Activated T-cell treated with anti-CD3 and anti-CD28 coated beads, Interleukin-2, amount 50 U/mL, for 1 hour (primary cell): ENCODE data around the gene HSPA1A.
A peak's percentile ranks its signal among the peaks of the same experiment; 100 is the strongest.
"Not testable (repeated sequence)": the region's sequence is repeated elsewhere in the genome, so short reads cannot be mapped to it uniquely, and the experiment has no call there.

Source experiments
- DNase-seq: peaks from one replicate; pipeline ENCODE4 v3.0.0-alpha.2; 2020

HSPA1A gene

GRCh38 chr6:31813465-31813849, 1.9 kb upstream of the HSPA1A start:
- no peak for DNase-seq

GRCh38 chr6:31814677-31815024, 692 bp upstream of the HSPA1A start:
- DNase-seq: peak; percentile 61

DNA sequence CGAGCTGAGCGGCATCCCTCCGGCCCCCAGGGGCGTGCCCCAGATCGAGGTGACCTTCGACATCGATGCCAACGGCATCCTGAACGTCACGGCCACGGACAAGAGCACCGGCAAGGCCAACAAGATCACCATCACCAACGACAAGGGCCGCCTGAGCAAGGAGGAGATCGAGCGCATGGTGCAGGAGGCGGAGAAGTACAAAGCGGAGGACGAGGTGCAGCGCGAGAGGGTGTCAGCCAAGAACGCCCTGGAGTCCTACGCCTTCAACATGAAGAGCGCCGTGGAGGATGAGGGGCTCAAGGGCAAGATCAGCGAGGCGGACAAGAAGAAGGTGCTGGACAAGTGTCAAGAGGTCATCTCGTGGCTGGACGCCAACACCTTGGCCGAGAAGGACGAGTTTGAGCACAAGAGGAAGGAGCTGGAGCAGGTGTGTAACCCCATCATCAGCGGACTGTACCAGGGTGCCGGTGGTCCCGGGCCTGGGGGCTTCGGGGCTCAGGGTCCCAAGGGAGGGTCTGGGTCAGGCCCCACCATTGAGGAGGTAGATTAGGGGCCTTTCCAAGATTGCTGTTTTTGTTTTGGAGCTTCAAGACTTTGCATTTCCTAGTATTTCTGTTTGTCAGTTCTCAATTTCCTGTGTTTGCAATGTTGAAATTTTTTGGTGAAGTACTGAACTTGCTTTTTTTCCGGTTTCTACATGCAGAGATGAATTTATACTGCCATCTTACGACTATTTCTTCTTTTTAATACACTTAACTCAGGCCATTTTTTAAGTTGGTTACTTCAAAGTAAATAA, 2.0 kb downstream of the HSPA1A start:
- DNase-seq: peak; percentile 55

DNA sequence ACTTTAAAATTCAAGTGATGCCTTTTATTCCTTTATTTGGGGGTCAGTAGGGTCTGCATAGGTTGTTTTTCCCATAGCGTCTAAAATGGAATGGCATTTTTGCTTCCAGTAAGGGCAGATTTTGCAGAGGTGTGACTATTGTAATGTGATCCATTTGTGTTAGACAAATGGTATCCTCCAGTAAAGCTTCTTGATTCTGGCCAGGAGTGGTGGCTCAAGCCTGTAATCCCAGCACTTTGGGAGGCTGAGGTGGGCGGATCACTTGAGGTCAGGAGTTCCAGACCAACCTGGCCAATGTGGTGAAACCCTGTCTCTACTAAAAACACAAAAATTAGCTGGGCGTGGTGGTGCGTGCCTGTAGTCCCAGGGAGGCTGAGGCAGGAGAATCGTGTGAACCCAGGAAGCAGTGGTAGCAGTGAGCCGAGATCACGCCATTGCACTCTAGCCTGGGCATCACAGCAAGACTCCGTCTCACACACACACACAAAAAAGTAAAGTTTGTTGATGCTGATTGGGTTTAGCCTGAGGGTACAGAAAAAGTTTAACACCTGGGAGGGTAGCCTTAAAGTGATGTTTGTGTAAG, 2.7 kb downstream of the HSPA1A start:
- DNase-seq: not testable (repeated sequence)

DNA sequence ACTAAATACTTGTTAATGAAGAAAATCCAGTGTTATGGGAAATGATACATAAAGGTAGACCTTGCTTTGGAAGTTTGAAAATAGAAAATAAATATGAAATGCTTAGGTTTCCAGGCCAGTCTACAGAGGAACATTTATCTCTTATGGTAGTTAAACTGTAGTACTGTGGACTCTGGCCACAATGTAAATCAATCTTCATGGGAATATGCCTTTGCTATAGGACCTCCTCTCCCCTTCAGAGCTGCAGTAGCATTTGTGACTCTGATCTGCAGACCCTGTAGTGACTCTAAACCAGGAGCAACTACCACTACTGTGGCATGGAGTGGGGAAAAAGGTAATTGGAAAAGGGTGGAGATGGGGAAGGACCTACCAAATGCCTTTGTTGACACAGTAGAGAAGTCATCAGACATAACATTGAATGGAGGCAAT, 4.5 kb downstream of the HSPA1A start:
- DNase-seq: no peak

DNA sequence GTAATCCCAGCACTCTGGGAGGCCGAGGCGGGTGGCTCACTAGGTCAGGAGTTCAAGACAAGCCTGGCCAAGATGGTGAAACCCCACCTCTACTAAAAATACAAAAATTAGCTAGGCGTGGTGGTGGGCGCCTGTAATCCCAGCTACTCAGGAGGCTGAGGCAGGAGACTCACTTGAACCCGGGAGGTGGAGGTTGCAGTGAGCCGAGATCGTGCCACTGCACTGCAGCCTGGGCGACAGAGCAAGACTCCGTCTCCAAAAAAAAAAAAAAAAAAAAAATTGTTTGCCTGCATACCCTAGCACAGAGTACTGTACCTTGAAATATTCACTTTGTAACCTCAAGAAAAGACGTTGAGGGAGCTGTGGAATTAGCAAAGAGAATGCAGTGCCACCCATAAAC, 5.1 kb downstream of the HSPA1A start:
- DNase-seq: not testable (repeated sequence)

- DNase-seq: peak; percentile 58
Measured at GRCh38 chr6:31821301-31822035, 6.1 kb downstream of the HSPA1A start.

DNA sequence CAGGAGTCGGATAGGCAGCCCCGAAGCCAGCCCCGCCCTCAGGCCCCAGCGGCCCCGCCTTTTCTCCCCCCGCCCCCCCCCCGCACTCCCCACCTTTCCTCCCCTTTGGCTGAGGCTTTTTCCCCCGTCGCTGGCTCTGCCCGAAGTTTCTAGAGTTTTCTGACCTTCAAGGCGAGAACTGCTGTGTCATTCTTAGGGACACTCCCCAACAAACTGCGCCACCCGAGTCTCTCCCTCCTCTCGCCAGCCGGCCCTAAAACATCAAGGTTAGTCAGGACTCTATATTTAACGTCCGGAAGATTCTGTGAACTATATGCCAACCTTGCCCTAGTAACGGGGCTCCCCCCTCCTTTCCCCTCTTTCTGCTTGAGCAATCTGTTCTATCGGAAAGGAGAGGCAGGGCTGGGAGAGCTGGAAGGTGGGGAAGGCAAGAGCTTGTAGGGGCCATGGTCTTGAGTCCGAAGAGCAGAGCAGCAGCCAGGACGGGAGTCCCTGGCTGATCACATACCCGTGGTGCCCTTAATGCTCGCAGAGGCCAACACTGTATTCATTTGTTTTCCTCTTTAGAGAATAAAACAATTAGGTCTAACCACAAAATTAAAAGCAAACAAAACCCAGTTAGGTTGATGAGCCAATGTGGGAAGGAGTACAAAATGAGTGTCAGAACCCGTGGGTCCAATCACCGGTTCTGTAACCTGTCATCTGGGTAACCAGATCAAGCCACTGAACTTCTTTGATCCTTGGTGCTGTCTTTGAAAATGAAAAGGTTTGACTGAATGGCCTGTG, 6.9 kb downstream of the HSPA1A start:
- peak; percentile 67 for DNase-seq

- not testable (repeated sequence) for DNase-seq
Measured at GRCh38 chr6:31823592-31824196, 8.4 kb downstream of the HSPA1A start.

- no peak for DNase-seq
Measured at GRCh38 chr6:31825553-31825952, 10.2 kb downstream of the HSPA1A start.

DNA sequence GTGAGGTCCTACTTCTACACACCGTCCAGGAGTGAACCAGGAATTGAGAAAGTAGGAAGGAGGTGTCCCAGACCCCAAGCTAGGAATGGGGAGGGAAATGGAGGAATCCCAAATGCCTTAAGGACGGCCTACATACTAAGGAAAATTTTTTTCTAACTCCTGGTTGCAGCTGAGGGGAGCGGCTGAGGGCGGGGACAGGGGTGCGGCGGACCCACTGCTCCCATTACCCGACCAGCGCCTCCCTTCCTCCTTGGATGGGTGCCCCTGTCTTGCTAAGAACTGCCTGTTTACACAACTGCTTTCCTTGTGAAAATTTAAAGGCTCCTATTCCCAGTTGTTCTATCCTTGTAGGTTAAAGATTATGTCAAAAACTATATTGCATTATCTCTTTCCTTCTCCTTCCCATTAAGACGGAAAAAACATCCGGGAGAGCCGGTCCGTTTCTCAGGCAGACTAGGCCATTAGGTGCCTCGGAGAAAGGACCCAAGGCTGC, 11.5 kb downstream of the HSPA1A start:
- peak; percentile 42 for DNase-seq

DNA sequence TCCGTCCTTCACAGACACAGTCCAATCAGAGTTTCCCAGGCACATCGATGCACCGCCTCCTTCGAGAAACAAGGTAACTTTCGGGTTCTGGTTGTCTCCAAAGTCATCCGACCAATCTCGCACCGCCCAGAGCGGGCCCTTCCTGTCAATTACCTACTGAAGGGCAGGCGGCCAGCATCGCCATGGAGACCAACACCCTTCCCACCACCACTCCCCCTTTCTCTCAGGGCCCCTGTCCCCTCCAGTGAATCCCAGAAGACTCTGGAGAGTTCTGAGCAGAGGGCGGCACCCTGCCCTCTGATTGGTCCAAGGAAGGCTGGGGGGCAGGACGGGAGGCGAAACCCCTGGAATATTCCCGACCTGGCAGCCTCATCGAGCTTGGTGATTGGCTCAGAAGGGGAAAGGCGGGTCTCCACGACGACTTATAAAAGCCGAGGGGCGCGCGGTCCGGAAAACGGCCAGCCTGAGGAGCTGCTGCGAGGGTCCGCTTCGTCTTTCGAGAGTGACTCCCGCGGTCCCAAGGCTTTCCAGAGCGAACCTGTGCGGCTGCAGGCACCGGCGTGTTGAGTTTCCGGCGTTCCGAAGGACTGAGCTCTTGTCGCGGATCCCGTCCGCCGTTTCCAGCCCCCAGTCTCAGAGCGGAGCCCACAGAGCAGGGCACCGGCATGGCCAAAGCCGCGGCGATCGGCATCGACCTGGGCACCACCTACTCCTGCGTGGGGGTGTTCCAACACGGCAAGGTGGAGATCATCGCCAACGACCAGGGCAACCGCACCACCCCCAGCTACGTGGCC, 12.1 kb downstream of the HSPA1A start, which contains the start of gene HSPA1B:
HSPA1B (plus strand) TSS at position 453 of the 794 bp plus-strand sequence; CDS start at position 666, 213 bp downstream.
- peak; percentile 82 for DNase-seq

GRCh38 chr6:31829633-31830283, 14.4 kb downstream of the HSPA1A start:
- no peak for DNase-seq

GRCh38 chr6:31830886-31831335, 15.6 kb downstream of the HSPA1A start:
- no peak for DNase-seq

DNA sequence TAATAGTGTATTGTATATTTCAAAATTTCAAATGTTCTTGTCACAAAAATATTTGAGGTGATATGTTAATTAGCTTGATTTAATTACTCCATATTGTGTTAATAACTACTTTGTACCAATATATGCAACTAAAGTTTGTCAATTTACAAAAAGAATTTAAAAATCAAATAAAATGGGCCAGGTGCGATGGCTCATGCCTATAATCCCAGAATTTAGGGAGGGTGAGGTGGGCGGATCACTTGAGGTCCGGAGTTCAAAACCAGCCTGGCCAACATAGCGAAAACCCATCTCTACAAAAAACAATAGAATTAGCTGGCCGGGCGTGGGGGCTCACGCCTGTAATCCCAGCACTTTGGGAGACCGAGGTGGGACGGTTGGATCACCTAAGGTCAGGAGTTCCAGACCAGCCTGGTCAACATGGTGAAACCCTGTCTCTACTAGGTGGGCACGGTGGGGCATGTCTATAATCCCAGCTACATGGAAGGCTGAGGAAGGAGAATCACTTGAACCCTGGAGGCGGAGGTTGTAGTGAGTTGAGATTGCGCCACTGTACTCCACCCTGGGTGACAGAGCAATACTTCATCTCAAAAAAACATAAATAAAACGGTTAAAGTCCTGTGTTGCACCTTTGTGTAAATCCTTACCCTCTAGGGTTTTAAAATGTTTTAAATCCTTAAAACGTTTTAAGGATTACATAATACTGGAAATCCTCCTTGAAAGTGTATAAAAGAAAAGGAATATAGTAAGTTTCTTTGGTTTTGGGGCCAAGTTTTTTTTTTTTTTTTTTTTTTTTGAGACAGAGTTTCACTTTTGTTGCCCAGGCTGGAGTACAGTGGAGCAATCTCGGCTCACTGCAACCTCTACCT, 16.2 kb downstream of the HSPA1A start:
- no peak for DNase-seq

GRCh38 chr6:31834367-31835250, 19.3 kb downstream of the HSPA1A start:
- DNase-seq: peak; percentile 86

DNA sequence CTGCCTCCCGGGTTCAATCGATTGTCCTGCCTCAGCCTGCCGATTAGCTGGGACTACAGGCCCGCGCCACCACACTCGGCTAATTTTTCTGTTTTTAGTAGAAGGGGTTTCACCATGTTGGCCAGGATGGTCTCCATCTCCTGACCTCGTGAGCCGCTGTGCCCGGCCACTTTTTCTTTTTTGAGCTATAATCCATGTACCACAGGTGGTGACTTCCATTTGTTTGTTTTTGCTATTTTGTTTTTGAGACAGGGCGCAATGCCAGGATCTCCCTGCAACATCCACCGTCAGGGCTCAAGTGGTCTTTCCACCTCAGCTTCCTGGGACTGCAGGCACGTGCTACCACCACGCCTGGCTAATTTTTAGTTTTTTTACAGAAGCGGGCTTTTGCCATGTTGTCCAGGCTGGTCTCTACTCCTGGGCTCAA, 20.7 kb downstream of the HSPA1A start:
- DNase-seq: no peak

DNA sequence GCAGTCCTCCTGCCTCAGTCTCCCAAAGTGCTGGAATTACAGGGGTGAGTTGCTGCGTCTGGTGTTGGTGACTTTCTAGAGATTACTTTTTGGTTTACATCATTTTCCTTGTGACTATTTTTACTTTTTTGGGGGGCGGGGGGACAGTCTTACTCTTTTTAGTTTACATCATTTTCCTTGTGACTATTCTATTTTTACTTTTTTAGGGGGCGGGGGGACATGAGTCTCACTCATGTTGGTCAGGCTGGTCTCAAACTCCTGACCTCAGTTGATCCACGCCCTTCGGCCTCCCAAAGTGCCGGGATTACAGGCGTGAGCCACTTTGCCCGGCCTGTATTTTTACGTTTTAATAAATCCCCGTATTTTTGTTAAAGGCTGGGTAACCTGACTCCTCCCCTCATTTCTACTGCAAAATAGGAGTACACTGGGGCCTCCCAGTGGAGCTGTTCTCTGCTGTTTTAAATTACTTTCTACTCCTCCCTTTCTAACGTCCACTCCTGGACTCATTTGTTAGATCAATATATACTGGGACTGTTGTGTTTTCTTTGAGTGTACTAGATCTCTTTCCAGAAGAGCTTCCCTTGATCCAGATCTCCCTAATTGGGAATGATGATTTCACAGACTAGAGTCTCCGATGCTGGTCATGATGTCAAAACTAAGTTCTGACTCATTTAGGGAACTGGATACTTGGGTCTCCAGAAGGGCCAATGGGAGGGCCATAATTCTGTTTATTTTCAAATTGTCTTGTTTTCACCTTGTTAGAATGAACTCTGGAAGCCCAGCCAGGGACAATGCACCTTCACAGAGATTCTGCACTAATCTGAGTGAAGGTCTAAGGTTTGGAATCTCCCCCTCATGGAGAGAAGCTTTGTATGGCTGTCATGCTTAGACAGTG, 21.4 kb downstream of the HSPA1A start:
- no peak for DNase-seq
